GM23338 (cell line): ENCODE results near the gene INO80. TPM values are rescaled to one million over a fixed set of nuclear protein-coding genes. Genes with fewer than 3 reads are reported as not detected.

Source experiments
- ATAC-seq: fragments of 200-7000 bp; cut with Tn5 transposase; 3 replicates; pipeline ENCODE4 v1.9.1; 2020
- DNase-seq: peaks from one replicate; pipeline ENCODE4 v3.0.0-alpha.2; 2015; ENCODE audit warnings: low spot score
- H2AFZ ChIP-seq: fragments of 200-600 bp; sonication (generic); 2 replicates; pipeline ENCODE4 v1.8.0; 2016; ENCODE audit warnings: antibody characterized with exemption, mild to moderate bottlenecking, moderate library complexity
- H3F3A ChIP-seq: fragments of 200-600 bp; sonication (generic); replicated peaks from 2 replicates; pipeline ENCODE4 v1.8.0; 2017; ENCODE audit warnings: antibody characterized with exemption, mixed run types, low read depth
- H3K27ac ChIP-seq: fragments of 200-600 bp; sonication (generic); 2 replicates; pipeline ENCODE4 v1.6.1; 2016; ENCODE audit warnings: low read depth
- H3K27me3 ChIP-seq: fragments of 200-600 bp; sonication (generic); 2 replicates; pipeline ENCODE4 v1.8.0; 2016; ENCODE audit warnings: mild to moderate bottlenecking, mixed run types, moderate library complexity; ENCODE audit not compliant: insufficient read depth
- H3K36me3 ChIP-seq: fragments of 200-600 bp; sonication (generic); 2 replicates; pipeline ENCODE4 v1.8.0; 2016; ENCODE audit warnings: mild to moderate bottlenecking; ENCODE audit not compliant: insufficient read depth
- H3K4me1 ChIP-seq: fragments of 200-600 bp; sonication (generic); 2 replicates; pipeline ENCODE4 v1.8.0; 2016; ENCODE audit warnings: mild to moderate bottlenecking, moderate library complexity; ENCODE audit not compliant: insufficient read depth
- H3K4me2 ChIP-seq: fragments of 200-600 bp; sonication (generic); 2 replicates; pipeline ENCODE4 v1.7.1; 2017; ENCODE audit warnings: mixed run types
- H3K4me3 ChIP-seq: fragments of 200-600 bp; sonication (generic); 2 replicates; pipeline ENCODE4 v1.6.1; 2016; ENCODE audit warnings: mixed run types
- H3K79me2 ChIP-seq: fragments of 200-600 bp; sonication (generic); replicated peaks from 2 replicates; pipeline ENCODE4 v1.8.0; 2017; ENCODE audit warnings: mild to moderate bottlenecking; ENCODE audit not compliant: insufficient read depth
- H3K9me2 ChIP-seq: fragments of 200-600 bp; sonication (generic); 2 replicates; pipeline ENCODE4 v1.8.0; 2017; ENCODE audit not compliant: insufficient read depth
- H4K20me1 ChIP-seq: fragments of 200-600 bp; sonication (generic); replicated peaks from 2 replicates; pipeline ENCODE4 v1.8.0; 2017; ENCODE audit warnings: mild to moderate bottlenecking; ENCODE audit not compliant: insufficient read depth
- H3K27ac Mint-ChIP-seq: 2 replicates; pipeline ENCODE4 v1.8.0; 2020; ENCODE audit warnings: inconsistent platforms, mild to moderate bottlenecking, moderate library complexity, mixed read lengths
- H3K27me3 Mint-ChIP-seq: 3 replicates; pipeline ENCODE4 v1.8.0; 2022; ENCODE audit warnings: low read depth, mild to moderate bottlenecking, moderate library complexity, mixed read lengths, inconsistent platforms; ENCODE audit not compliant: insufficient read depth, poor library complexity
- H3K36me3 Mint-ChIP-seq: 3 replicates; pipeline ENCODE4 v1.8.0; 2021; ENCODE audit warnings: low read depth, mild to moderate bottlenecking, inconsistent platforms, moderate library complexity, mixed read lengths
- H3K4me1 Mint-ChIP-seq: 3 replicates; pipeline ENCODE4 v1.8.0; 2020; ENCODE audit warnings: mild to moderate bottlenecking, inconsistent platforms, mixed read lengths
- H3K4me3 Mint-ChIP-seq: 3 replicates; pipeline ENCODE4 v1.8.0; 2021; ENCODE audit warnings: moderate library complexity, mild to moderate bottlenecking, inconsistent platforms, mixed read lengths
- H3K9me3 Mint-ChIP-seq: 3 replicates; pipeline ENCODE4 v1.8.0; 2020; ENCODE audit warnings: moderate library complexity, mild to moderate bottlenecking, inconsistent platforms, mixed read lengths
- CREB1 ChIP-seq: fragments of 250-450 bp; sonication (Bioruptor Pico); IDR thresholded peaks from 2 replicates; pipeline ENCODE4 v1.5.0; 2020; ENCODE audit warnings: low read depth, mild to moderate bottlenecking, moderate library complexity
- EZH2 ChIP-seq: fragments of 200-600 bp; sonication (generic); IDR thresholded peaks from one replicate; pipeline ENCODE4 v1.8.0; 2017; ENCODE audit warnings: antibody characterized with exemption, mild to moderate bottlenecking, low read depth; ENCODE audit not compliant: unreplicated experiment
- EZH2phosphoT487 ChIP-seq: fragments of 200-600 bp; sonication (generic); IDR thresholded peaks from one replicate; pipeline ENCODE4 v1.8.1; 2018; ENCODE audit warnings: antibody characterized with exemption; ENCODE audit not compliant: unreplicated experiment
- NANOG ChIP-seq: IDR thresholded peaks from 2 replicates; pipeline ENCODE4 v1.6.1; 2016; ENCODE audit warnings: antibody characterized with exemption, borderline replicate concordance
- POLR2AphosphoS5 ChIP-seq: IDR thresholded peaks from 2 replicates; pipeline ENCODE4 v1.6.1; 2016; ENCODE audit warnings: antibody characterized with exemption, low read depth
- ZNF114 ChIP-seq: fragments of 250-450 bp; sonication (Bioruptor Pico); IDR thresholded peaks from 2 replicates; pipeline ENCODE4 v1.5.0; 2020; ENCODE audit warnings: mild to moderate bottlenecking, moderate library complexity
- ZNF331 ChIP-seq: fragments of 250-450 bp; sonication (Bioruptor Pico); IDR thresholded peaks from 2 replicates; pipeline ENCODE4 v1.5.0; 2020; ENCODE audit warnings: low read depth, mild to moderate bottlenecking, moderate library complexity
- polyA plus RNA-seq: library from polyadenylated mRNA; unstranded; fragments of >200 nt; fragmentation: Nextera tagmentation; extraction: Ambion mirVana; gene quantifications from 2 replicates; pipeline ENCODE4 v1.2.1, GENCODE V29; 2016
- total RNA-seq: library from RNA; depleted of rRNA; stranded (reverse); fragments of >200 nt; shearing (Covaris generic); gene quantifications from 2 replicates; pipeline ENCODE4 v1.2.3, GENCODE V29; 2014
- TF ChIP-seq, protein P1 (sequence below): fragments of 250-450 bp; sonication (Bioruptor Pico); IDR thresholded peaks from 2 replicates; pipeline ENCODE4 v1.5.0; 2020; ENCODE audit warnings: mild to moderate bottlenecking, moderate library complexity
- TF ChIP-seq, protein P2 (sequence below): IDR thresholded peaks from one replicate; pipeline ENCODE4 v1.6.1; 2018; ENCODE audit warnings: antibody characterized with exemption; ENCODE audit not compliant: unreplicated experiment

The INO80 gene
- total and polyA plus RNA-seq, 2 experiments from 2014 or later, result 6.5 to 24.9 TPM

DNA sequence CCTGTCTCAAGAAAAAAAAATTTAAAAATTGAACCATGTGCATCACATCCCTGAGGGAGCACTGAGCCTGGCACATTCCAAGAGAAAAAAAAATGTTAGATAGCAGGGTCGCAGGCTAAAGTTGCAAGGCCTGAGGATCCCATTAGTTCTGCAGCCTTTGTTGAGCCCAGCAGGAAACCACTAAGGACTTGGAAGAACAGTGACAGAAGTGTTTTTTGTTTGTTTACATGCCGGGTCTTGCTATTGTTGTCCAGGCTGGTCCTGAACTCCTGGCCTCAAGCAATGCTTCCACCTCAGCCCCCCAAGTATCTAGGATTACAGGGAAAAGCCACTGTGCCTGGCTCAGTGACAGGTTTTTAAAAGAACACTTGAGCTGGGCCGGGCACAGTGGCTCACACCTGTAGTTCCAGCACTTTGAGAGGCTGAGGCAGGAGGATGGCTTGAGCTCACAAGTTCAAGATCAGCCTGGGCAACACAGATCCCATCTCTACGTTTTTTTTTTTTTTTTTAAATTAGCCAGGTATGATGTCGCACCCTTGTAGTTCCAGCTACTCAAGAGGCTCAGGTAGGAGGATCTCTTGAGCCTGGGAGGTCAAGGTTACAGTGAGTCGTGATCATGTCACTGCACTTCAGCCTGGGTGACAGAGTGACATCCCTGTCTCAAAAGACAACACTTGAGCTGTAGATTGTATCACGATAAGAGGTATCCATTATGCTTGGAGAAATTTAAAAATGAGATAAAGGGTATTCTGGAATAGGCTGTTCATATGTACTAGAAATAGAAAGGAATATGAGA, 147.6 kb downstream of the INO80 start:
- Mint-ChIP-seq H3K27me3 (peaks cover 6% of the 10 kb centered on the region), H3K4me3 (no peak overlapping the region), H3K27ac (no peak overlapping the region), H3K36me3 (no peaks in the 10 kb centered on the region), H3K9me3 (no peaks in the 10 kb centered on the region), H3K4me1 (peaks cover 30% of the 10 kb centered on the region)
- Histone ChIP-seq H3K9me2 (no peaks in the 10 kb centered on the region), H3K4me3 (no peak overlapping the region), H2AFZ (no peak overlapping the region), H3K27ac (no peak overlapping the region), H3K36me3 (no peaks in the 10 kb centered on the region), H3K4me1 (0 out of 2 replicates have a peak, but pooled peaks cover 3% of the 10 kb centered on the region), H3F3A (no peaks in the 10 kb centered on the region), H4K20me1 (no peaks in the 10 kb centered on the region; the same call in 1 of the 2 replicates), H3K79me2 (no peaks in the 10 kb centered on the region), H3K4me2 (no peak overlapping the region), H3K27me3 (no peaks in the 10 kb centered on the region)
- peak; percentile 74 for ATAC-seq
- DNase-seq, result peak; percentile 64
- no peak for TF ChIP-seq EZH2phosphoT487
- TF ChIP-seq NANOG, result no peak
- TF ChIP-seq EZH2, result no peak
- TF ChIP-seq, protein P1, sequence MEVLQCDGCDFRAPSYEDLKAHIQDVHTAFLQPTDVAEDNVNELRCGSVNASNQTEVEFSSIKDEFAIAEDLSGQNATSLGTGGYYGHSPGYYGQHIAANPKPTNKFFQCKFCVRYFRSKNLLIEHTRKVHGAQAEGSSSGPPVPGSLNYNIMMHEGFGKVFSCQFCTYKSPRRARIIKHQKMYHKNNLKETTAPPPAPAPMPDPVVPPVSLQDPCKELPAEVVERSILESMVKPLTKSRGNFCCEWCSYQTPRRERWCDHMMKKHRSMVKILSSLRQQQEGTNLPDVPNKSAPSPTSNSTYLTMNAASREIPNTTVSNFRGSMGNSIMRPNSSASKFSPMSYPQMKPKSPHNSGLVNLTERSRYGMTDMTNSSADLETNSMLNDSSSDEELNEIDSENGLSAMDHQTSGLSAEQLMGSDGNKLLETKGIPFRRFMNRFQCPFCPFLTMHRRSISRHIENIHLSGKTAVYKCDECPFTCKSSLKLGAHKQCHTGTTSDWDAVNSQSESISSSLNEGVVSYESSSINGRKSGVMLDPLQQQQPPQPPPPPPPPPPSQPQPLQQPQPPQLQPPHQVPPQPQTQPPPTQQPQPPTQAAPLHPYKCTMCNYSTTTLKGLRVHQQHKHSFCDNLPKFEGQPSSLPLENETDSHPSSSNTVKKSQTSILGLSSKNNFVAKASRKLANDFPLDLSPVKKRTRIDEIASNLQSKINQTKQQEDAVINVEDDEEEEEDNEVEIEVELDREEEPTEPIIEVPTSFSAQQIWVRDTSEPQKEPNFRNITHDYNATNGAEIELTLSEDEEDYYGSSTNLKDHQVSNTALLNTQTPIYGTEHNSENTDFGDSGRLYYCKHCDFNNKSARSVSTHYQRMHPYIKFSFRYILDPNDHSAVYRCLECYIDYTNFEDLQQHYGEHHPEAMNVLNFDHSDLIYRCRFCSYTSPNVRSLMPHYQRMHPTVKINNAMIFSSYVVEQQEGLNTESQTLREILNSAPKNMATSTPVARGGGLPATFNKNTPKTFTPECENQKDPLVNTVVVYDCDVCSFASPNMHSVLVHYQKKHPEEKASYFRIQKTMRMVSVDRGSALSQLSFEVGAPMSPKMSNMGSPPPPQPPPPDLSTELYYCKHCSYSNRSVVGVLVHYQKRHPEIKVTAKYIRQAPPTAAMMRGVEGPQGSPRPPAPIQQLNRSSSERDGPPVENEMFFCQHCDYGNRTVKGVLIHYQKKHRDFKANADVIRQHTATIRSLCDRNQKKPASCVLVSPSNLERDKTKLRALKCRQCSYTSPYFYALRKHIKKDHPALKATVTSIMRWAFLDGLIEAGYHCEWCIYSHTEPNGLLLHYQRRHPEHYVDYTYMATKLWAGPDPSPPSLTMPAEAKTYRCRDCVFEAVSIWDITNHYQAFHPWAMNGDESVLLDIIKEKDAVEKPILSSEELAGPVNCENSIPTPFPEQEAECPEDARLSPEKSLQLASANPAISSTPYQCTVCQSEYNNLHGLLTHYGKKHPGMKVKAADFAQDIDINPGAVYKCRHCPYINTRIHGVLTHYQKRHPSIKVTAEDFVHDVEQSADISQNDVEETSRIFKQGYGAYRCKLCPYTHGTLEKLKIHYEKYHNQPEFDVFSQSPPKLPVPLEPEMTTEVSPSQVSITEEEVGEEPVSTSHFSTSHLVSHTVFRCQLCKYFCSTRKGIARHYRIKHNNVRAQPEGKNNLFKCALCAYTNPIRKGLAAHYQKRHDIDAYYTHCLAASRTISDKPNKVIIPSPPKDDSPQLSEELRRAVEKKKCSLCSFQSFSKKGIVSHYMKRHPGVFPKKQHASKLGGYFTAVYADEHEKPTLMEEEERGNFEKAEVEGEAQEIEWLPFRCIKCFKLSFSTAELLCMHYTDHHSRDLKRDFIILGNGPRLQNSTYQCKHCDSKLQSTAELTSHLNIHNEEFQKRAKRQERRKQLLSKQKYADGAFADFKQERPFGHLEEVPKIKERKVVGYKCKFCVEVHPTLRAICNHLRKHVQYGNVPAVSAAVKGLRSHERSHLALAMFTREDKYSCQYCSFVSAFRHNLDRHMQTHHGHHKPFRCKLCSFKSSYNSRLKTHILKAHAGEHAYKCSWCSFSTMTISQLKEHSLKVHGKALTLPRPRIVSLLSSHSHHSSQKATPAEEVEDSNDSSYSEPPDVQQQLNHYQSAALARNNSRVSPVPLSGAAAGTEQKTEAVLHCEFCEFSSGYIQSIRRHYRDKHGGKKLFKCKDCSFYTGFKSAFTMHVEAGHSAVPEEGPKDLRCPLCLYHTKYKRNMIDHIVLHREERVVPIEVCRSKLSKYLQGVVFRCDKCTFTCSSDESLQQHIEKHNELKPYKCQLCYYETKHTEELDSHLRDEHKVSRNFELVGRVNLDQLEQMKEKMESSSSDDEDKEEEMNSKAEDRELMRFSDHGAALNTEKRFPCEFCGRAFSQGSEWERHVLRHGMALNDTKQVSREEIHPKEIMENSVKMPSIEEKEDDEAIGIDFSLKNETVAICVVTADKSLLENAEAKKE, result no peak
- no peak for TF ChIP-seq ZNF331 (CRISPR knock-in tag)
- TF ChIP-seq CREB1 (CRISPR knock-in tag), result no peak
- TF ChIP-seq, protein P2, sequence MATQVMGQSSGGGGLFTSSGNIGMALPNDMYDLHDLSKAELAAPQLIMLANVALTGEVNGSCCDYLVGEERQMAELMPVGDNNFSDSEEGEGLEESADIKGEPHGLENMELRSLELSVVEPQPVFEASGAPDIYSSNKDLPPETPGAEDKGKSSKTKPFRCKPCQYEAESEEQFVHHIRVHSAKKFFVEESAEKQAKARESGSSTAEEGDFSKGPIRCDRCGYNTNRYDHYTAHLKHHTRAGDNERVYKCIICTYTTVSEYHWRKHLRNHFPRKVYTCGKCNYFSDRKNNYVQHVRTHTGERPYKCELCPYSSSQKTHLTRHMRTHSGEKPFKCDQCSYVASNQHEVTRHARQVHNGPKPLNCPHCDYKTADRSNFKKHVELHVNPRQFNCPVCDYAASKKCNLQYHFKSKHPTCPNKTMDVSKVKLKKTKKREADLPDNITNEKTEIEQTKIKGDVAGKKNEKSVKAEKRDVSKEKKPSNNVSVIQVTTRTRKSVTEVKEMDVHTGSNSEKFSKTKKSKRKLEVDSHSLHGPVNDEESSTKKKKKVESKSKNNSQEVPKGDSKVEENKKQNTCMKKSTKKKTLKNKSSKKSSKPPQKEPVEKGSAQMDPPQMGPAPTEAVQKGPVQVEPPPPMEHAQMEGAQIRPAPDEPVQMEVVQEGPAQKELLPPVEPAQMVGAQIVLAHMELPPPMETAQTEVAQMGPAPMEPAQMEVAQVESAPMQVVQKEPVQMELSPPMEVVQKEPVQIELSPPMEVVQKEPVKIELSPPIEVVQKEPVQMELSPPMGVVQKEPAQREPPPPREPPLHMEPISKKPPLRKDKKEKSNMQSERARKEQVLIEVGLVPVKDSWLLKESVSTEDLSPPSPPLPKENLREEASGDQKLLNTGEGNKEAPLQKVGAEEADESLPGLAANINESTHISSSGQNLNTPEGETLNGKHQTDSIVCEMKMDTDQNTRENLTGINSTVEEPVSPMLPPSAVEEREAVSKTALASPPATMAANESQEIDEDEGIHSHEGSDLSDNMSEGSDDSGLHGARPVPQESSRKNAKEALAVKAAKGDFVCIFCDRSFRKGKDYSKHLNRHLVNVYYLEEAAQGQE, result no peak
- no peak for TF ChIP-seq POLR2AphosphoS5
- TF ChIP-seq ZNF114 (CRISPR knock-in tag), result no peak
